ENCODE results near the gene IFI30. TPM values are rescaled to one million over a fixed set of nuclear protein-coding genes. Genes with fewer than 3 reads are reported as not detected.

Gene IFI30
- total RNA-seq, 1 experiment from 2014 or later: 20.2 TPM

GRCh38 chr19:18171605-18172327 is 1.8 kb upstream of the IFI30 start (continued):
- TF ChIP-seq MXD4 (CRISPR knock-in tag; IDR thresholded peaks at IDR 0.05; ENCODE audit: borderline replicate concordance) (no peak), JAZF1 (CRISPR knock-in tag; IDR thresholded peaks at IDR 0.05) (no peak), ZNF416 (CRISPR knock-in tag; IDR thresholded peaks at IDR 0.05) (no peak)

- peaks cover 9% of the 10 kb centered on the region for H3K4me1 Mint-ChIP-seq
- H3K36me3 Mint-ChIP-seq: peaks cover 15% of the 10 kb centered on the region
- TF ChIP-seq, protein P1, sequence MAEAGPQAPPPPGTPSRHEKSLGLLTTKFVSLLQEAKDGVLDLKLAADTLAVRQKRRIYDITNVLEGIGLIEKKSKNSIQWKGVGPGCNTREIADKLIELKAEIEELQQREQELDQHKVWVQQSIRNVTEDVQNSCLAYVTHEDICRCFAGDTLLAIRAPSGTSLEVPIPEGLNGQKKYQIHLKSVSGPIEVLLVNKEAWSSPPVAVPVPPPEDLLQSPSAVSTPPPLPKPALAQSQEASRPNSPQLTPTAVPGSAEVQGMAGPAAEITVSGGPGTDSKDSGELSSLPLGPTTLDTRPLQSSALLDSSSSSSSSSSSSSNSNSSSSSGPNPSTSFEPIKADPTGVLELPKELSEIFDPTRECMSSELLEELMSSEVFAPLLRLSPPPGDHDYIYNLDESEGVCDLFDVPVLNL (CRISPR knock-in tag; IDR thresholded peaks at IDR 0.05; ENCODE audit: borderline replicate concordance, low read depth): no peak
- TF ChIP-seq GABPB1 (CRISPR knock-in tag; IDR thresholded peaks at IDR 0.05) (no peak), GTF2I (CRISPR knock-in tag; conservative IDR thresholded peaks at IDR 0.05) (0 out of 2 replicates have a peak, but pooled peaks have one; percentile 37)
- no peak overlapping the region for H3K4me3 Mint-ChIP-seq
- H3K27ac Mint-ChIP-seq: no peak overlapping the region
- peaks cover 19% of the 10 kb centered on the region for H3K27me3 Mint-ChIP-seq (ENCODE audit: low read depth)
- CTCF ChIA-PET: interaction anchor here (0.5 to 3.1 kb wide), 4 partner anchors 11 to 160 kb away, joined by 3 to 16 read pairs (median 6); no protein-coding TSS in a partner anchor
- no peak for ATAC-seq
- H3K9me3 Mint-ChIP-seq: no peaks in the 10 kb centered on the region
- no peak for DNase-seq (ENCODE audit: low spot score)
- POLR2A ChIA-PET: interaction anchor here (0.6 kb wide), 1 partner anchor 403 kb away, joined by 3 read pairs; no protein-coding TSS in a partner anchor
Measured at GRCh38 chr19:18172331-18173053, 1.1 kb upstream of the IFI30 start.

DNA sequence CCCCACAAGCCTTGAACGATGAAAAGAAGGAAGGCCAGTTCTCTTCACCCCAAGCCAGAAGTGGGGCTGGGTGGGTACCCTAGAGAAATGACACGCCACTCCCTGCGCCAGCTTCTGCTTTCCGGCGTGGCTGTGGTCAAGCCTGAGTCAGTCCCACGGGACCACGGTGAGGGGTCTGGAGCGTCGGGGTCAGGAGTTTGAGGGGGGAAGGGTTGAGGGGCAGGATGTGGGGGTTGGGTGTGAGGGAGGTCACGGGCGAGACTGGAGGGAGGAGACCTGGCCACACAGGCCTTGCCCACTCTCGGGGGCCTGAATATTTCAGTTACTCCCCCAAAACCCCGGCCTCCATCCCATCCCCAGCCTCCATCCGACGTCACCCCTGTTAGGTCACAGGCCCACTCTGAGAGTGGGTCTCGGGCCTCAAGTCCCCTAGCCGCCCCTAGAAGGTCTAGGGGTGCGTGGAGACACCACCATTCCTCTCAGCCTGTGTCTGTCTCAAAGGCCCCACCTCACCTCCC is 500 bp upstream of the IFI30 start:
- no peak for DNase-seq (ENCODE audit: low spot score)
- H3K9me3 Mint-ChIP-seq: no peaks in the 10 kb centered on the region
- CTCF ChIA-PET: interaction anchor here (0.5 to 3.1 kb wide), 4 partner anchors 12 to 161 kb away, joined by 3 to 16 read pairs (median 6); no protein-coding TSS in a partner anchor
- H3K36me3 Mint-ChIP-seq: peaks cover 12% of the 10 kb centered on the region
- H3K27me3 Mint-ChIP-seq (ENCODE audit: low read depth): peaks cover 19% of the 10 kb centered on the region
- POLR2A ChIA-PET: no interaction called here
- no peak overlapping the region for H3K27ac Mint-ChIP-seq
- H3K4me3 Mint-ChIP-seq: peak overlapping the region; percentile 80
- ATAC-seq: no peak
- H3K4me1 Mint-ChIP-seq: peaks cover 9% of the 10 kb centered on the region
- TF ChIP-seq TEAD4 (CRISPR knock-in tag; IDR thresholded peaks at IDR 0.05) (no peak), PRRX2 (CRISPR knock-in tag; IDR thresholded peaks at IDR 0.05) (no peak), CTCF (IDR thresholded peaks at IDR 0.05) (no peak), CREM (CRISPR knock-in tag; IDR thresholded peaks at IDR 0.05) (no peak), ZNF423 (CRISPR knock-in tag; IDR thresholded peaks at IDR 0.05) (no peak), MYBL2 (CRISPR knock-in tag; IDR thresholded peaks at IDR 0.05) (no peak), STAT6 (CRISPR knock-in tag; conservative IDR thresholded peaks at IDR 0.05; ENCODE audit: low read depth) (no peak), SMAD4 (CRISPR knock-in tag; IDR thresholded peaks at IDR 0.05) (no peak), NR1H2 (CRISPR knock-in tag; IDR thresholded peaks at IDR 0.05) (no peak), ARID4B (CRISPR knock-in tag; IDR thresholded peaks at IDR 0.05; ENCODE audit: borderline replicate concordance) (no peak), ZBTB21 (CRISPR knock-in tag; IDR thresholded peaks at IDR 0.05; ENCODE audit: borderline replicate concordance) (no peak), RELA (CRISPR knock-in tag; IDR thresholded peaks at IDR 0.05; ENCODE audit: borderline replicate concordance) (no peak), IRF2 (CRISPR knock-in tag; IDR thresholded peaks at IDR 0.05; ENCODE audit: borderline replicate concordance, low read depth) (no peak)
- TF ChIP-seq, protein P2, sequence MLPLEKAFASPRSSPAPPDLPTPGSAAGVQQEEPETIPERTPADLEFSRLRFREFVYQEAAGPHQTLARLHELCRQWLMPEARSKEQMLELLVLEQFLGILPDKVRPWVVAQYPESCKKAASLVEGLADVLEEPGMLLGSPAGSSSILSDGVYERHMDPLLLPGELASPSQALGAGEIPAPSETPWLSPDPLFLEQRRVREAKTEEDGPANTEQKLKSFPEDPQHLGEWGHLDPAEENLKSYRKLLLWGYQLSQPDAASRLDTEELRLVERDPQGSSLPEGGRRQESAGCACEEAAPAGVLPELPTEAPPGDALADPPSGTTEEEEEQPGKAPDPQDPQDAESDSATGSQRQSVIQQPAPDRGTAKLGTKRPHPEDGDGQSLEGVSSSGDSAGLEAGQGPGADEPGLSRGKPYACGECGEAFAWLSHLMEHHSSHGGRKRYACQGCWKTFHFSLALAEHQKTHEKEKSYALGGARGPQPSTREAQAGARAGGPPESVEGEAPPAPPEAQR (CRISPR knock-in tag; IDR thresholded peaks at IDR 0.05): no peak

Measured in WTC11 (cell line).